HepG2 (cell line): Measurements from ENCODE around the gene PDK2. TPM values are rescaled to one million over a fixed set of nuclear protein-coding genes. Genes with fewer than 3 reads are reported as not detected.

ENCODE experiments used
- ELF3 ChIP-seq: IDR thresholded peaks from 2 replicates; pipeline ENCODE4 v1.6.1; 2016; ENCODE audit warnings: missing genetic modification reagents, missing compliant biosample characterization
- FOSL2 ChIP-seq: sonication (generic); formaldehyde crosslinking; IDR thresholded peaks from 2 replicates; pipeline ENCODE4 v1.4.0; 2020; ENCODE audit warnings: missing genetic modification reagents
- HMGA1 ChIP-seq: sonication (generic); formaldehyde crosslinking; conservative IDR thresholded peaks from 2 replicates; pipeline ENCODE4 v1.4.0; 2020; ENCODE audit warnings: missing genetic modification reagents
- HOXA7 ChIP-seq: sonication (generic); formaldehyde crosslinking; IDR thresholded peaks from 2 replicates; pipeline ENCODE4 v1.8.1; 2022; ENCODE audit warnings: mild to moderate bottlenecking, missing genetic modification reagents, moderate library complexity
- KLF15 ChIP-seq: sonication (generic); formaldehyde crosslinking; IDR thresholded peaks from 2 replicates; pipeline ENCODE4 v1.8.1; 2023; ENCODE audit warnings: borderline replicate concordance, mild to moderate bottlenecking, inconsistent platforms, missing genetic modification reagents, mixed read lengths
- LCORL ChIP-seq, 2 experiments: fragments of 450-650 bp in 1 of 2; sonication (generic) in 1 of 2; formaldehyde crosslinking in 1 of 2; IDR thresholded peaks; 2 replicates each; pipeline versions ENCODE4 v1.5.0 to v1.6.1; 2017 to 2020; ENCODE audit warnings: antibody characterized with exemption in 1 of 2, missing genetic modification reagents in 1 of 2
- NPAS2 ChIP-seq: sonication (generic); formaldehyde crosslinking; IDR thresholded peaks from 2 replicates; pipeline ENCODE4 v1.8.0; 2022; ENCODE audit warnings: mild to moderate bottlenecking, missing genetic modification reagents, borderline replicate concordance
- PHB2 ChIP-seq: fragments of 450-650 bp; IDR thresholded peaks from 2 replicates; pipeline ENCODE4 v1.6.1; 2018; ENCODE audit not compliant: partially characterized antibody
- PTBP1 ChIP-seq: fragments of 200-400 bp; formaldehyde crosslinking; IDR thresholded peaks from 2 replicates; pipeline ENCODE4 v1.6.1; 2018; ENCODE audit warnings: low read length, low read depth; ENCODE audit not compliant: poor library complexity, severe bottlenecking
- SMAD3 ChIP-seq: sonication (generic); formaldehyde crosslinking; IDR thresholded peaks from 2 replicates; pipeline ENCODE4 v1.4.0; 2020; ENCODE audit warnings: missing genetic modification reagents
- ZNF224 ChIP-seq: sonication (generic); formaldehyde crosslinking; IDR thresholded peaks from 2 replicates; pipeline ENCODE4 v1.5.0; 2020; ENCODE audit warnings: mild to moderate bottlenecking, missing genetic modification reagents
- ZNF3 ChIP-seq: IDR thresholded peaks from 2 replicates; pipeline ENCODE4 v1.7.0; 2017; ENCODE audit warnings: inconsistent platforms
- ZNF747 ChIP-seq: sonication (generic); formaldehyde crosslinking; IDR thresholded peaks from 2 replicates; pipeline ENCODE4 v1.8.1; 2023; ENCODE audit warnings: missing genetic modification reagents, mild to moderate bottlenecking, borderline replicate concordance
- ZNF816 ChIP-seq: sonication (generic); formaldehyde crosslinking; IDR thresholded peaks from 2 replicates; pipeline ENCODE4 v1.8.0; 2022; ENCODE audit warnings: missing genetic modification reagents, mild to moderate bottlenecking, borderline replicate concordance
- polyA plus RNA-seq, 8 experiments: library from polyadenylated mRNA; depleted of rRNA in 3 of 8; stranded (reverse) in 7 of 8; unstranded in 1 of 8; fragments of >200 nt; fragmentation: Illumina TruSeq in 4 of 8; extraction: Trizol in 4 of 8; gene quantifications; 2 replicates each; pipeline versions ENCODE4 v1.2.1 to v1.2.3, GENCODE V29; 2011 to 2016; ENCODE audit warnings: low read depth in 4 of 8, missing spikeins in 1 of 8, mixed read lengths in 1 of 8; ENCODE audit not compliant: insufficient read depth in 1 of 8
- total RNA-seq, 5 experiments: library from RNA; depleted of rRNA; stranded (reverse); fragments of >200 nt; fragmentation: Illumina TruSeq; extraction: Trizol; gene quantifications; 2 replicates each; pipeline ENCODE4 v1.2.3, GENCODE V29; 2016; ENCODE audit warnings: low read depth in 1 of 5
- TF ChIP-seq, protein P1 (sequence below): sonication (generic); formaldehyde crosslinking; IDR thresholded peaks from 2 replicates; pipeline ENCODE4 v1.5.0; 2020; ENCODE audit warnings: missing genetic modification reagents
- TF ChIP-seq, protein P2 (sequence below): sonication (generic); formaldehyde crosslinking; IDR thresholded peaks from 2 replicates; pipeline ENCODE4 v1.8.0; 2022; ENCODE audit warnings: mild to moderate bottlenecking, missing genetic modification reagents, borderline replicate concordance
- TF ChIP-seq, protein P3 (sequence below): sonication (generic); formaldehyde crosslinking; IDR thresholded peaks from 2 replicates; pipeline ENCODE4 v1.4.0; 2020; ENCODE audit warnings: missing genetic modification reagents, borderline replicate concordance
- TF ChIP-seq, protein P4 (sequence below): sonication (generic); formaldehyde crosslinking; IDR thresholded peaks from 2 replicates; pipeline ENCODE4 v1.8.1; 2022; ENCODE audit warnings: low read depth, mild to moderate bottlenecking, missing genetic modification reagents

The PDK2 gene
- total and polyA plus RNA-seq, 2 of the 13 experiments (the other 11 are each of a cell fraction or from before 2014, with no cell fraction given): 18.5 to 59.7 TPM

DNA sequence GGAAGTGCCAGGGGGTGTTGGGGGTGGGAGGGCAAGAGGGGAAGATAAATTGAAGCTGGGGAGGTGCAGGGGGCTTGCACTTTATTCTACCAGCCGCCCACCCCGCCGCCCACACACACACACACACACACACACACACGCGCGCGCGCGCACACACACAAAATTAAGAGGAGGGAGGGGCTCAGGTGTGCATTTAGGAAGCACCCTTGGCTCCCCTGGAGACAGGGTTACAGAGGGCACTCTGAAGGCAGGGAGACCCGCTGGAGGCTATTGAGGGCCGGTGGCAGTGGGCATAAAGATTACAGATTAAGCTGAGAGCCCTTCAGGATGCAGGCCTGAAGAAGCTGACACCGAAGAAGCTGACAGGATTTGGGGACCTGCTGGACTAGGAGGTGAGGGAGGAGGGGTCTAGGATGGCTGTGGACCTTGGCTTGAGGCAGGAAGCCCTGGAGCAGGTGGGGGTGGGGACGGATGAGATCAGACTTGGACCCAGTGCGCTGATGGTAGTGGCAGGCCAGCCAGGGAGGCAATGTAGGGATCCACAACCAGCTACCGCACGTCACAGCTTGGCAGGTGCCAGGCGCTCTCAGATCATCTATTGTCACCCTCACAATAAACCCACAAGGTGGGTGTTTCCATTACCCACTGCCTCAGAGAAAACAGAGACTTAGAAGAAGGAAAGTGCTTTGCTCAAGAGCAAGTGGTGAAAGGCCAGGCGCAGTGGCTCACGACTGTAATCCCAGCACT, 35.6 kb downstream of the PDK2 start (continued):
- TF ChIP-seq PHB2: no peak
- TF ChIP-seq, protein P1, sequence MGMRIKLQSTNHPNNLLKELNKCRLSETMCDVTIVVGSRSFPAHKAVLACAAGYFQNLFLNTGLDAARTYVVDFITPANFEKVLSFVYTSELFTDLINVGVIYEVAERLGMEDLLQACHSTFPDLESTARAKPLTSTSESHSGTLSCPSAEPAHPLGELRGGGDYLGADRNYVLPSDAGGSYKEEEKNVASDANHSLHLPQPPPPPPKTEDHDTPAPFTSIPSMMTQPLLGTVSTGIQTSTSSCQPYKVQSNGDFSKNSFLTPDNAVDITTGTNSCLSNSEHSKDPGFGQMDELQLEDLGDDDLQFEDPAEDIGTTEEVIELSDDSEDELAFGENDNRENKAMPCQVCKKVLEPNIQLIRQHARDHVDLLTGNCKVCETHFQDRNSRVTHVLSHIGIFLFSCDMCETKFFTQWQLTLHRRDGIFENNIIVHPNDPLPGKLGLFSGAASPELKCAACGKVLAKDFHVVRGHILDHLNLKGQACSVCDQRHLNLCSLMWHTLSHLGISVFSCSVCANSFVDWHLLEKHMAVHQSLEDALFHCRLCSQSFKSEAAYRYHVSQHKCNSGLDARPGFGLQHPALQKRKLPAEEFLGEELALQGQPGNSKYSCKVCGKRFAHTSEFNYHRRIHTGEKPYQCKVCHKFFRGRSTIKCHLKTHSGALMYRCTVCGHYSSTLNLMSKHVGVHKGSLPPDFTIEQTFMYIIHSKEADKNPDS (CRISPR knock-in tag): no peak
- TF ChIP-seq, protein P2, sequence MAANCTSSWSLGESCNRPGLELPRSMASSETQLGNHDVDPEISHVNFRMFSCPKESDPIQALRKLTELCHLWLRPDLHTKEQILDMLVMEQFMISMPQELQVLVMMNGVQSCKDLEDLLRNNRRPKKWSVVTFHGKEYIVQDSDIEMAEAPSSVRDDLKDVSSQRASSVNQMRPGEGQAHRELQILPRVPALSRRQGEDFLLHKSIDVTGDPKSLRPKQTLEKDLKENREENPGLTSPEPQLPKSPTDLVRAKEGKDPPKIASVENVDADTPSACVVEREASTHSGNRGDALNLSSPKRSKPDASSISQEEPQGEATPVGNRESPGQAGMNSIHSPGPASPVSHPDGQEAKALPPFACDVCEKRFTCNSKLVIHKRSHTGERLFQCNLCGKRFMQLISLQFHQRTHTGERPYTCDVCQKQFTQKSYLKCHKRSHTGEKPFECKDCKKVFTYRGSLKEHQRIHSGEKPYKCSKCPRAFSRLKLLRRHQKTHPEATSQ (CRISPR knock-in tag): no peak
- TF ChIP-seq, protein P3, sequence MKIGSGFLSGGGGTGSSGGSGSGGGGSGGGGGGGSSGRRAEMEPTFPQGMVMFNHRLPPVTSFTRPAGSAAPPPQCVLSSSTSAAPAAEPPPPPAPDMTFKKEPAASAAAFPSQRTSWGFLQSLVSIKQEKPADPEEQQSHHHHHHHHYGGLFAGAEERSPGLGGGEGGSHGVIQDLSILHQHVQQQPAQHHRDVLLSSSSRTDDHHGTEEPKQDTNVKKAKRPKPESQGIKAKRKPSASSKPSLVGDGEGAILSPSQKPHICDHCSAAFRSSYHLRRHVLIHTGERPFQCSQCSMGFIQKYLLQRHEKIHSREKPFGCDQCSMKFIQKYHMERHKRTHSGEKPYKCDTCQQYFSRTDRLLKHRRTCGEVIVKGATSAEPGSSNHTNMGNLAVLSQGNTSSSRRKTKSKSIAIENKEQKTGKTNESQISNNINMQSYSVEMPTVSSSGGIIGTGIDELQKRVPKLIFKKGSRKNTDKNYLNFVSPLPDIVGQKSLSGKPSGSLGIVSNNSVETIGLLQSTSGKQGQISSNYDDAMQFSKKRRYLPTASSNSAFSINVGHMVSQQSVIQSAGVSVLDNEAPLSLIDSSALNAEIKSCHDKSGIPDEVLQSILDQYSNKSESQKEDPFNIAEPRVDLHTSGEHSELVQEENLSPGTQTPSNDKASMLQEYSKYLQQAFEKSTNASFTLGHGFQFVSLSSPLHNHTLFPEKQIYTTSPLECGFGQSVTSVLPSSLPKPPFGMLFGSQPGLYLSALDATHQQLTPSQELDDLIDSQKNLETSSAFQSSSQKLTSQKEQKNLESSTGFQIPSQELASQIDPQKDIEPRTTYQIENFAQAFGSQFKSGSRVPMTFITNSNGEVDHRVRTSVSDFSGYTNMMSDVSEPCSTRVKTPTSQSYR (CRISPR knock-in tag): peak; percentile 78; the same call in 1 of the 2 replicates
- no peak for TF ChIP-seq FOSL2 (CRISPR knock-in tag)
- TF ChIP-seq LCORL (IDR thresholded peaks at IDR 0.05): no peak
- TF ChIP-seq LCORL (CRISPR knock-in tag; IDR thresholded peaks at IDR 0.05): peak; percentile 21; the same call in 1 of the 2 replicates
- no peak for TF ChIP-seq HMGA1 (CRISPR knock-in tag)
- TF ChIP-seq ZNF816 (CRISPR knock-in tag): no peak
- TF ChIP-seq HOXA7: no peak
- TF ChIP-seq SMAD3 (CRISPR knock-in tag): no peak
- no peak for TF ChIP-seq ZNF3 (CRISPR knock-in tag)
- TF ChIP-seq NPAS2: no peak
- TF ChIP-seq, protein P4, sequence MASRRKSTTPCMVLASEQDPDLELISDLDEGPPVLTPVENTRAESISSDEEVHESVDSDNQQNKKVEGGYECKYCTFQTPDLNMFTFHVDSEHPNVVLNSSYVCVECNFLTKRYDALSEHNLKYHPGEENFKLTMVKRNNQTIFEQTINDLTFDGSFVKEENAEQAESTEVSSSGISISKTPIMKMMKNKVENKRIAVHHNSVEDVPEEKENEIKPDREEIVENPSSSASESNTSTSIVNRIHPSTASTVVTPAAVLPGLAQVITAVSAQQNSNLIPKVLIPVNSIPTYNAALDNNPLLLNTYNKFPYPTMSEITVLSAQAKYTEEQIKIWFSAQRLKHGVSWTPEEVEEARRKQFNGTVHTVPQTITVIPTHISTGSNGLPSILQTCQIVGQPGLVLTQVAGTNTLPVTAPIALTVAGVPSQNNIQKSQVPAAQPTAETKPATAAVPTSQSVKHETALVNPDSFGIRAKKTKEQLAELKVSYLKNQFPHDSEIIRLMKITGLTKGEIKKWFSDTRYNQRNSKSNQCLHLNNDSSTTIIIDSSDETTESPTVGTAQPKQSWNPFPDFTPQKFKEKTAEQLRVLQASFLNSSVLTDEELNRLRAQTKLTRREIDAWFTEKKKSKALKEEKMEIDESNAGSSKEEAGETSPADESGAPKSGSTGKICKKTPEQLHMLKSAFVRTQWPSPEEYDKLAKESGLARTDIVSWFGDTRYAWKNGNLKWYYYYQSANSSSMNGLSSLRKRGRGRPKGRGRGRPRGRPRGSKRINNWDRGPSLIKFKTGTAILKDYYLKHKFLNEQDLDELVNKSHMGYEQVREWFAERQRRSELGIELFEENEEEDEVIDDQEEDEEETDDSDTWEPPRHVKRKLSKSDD (CRISPR knock-in tag): no peak
- TF ChIP-seq PTBP1: no peak
- TF ChIP-seq ELF3 (CRISPR knock-in tag): 0 out of 2 replicates have a peak, but pooled peaks have one; percentile 12
- TF ChIP-seq ZNF224 (CRISPR knock-in tag): no peak
- TF ChIP-seq ZNF747: no peak
- no peak for TF ChIP-seq KLF15 (CRISPR knock-in tag)
